Measurements from ENCODE around the gene PSMA8.
"Not testable (repeated sequence)": the region's sequence is repeated elsewhere in the genome, so short reads cannot be mapped to it uniquely, and the experiment has no call there.

The PSMA8 gene

GRCh38 chr18:26127786-26128185 is 5.9 kb upstream of the PSMA8 start:
- no peak for FAIRE-seq
- no peak for DNase-seq (ENCODE audit: insufficient read length, low spot score)

GRCh38 chr18:26128192-26128591 is 5.5 kb upstream of the PSMA8 start:
- FAIRE-seq; DNase-seq (ENCODE audit: insufficient read length, low spot score): not testable (repeated sequence)

More at GRCh38 chr18:26127786-26128185, 5.9 kb upstream of the PSMA8 start:
- TF ChIP-seq CTCF (IDR thresholded peaks at IDR 0.05; ENCODE audit: insufficient read depth, missing control alignments) = no peak

- DNase-seq (ENCODE audit: insufficient read length, low spot score) (no peak), FAIRE-seq (no peak)
- TF ChIP-seq CTCF (IDR thresholded peaks at IDR 0.05; ENCODE audit: insufficient read depth, missing control alignments) = no peak
These were observed 438 bp downstream of the PSMA8 start for GRCh38 chr18:26134107-26134506.

GRCh38 chr18:26135548-26135947 is 1.9 kb downstream of the PSMA8 start:
- FAIRE-seq = peak; percentile 48
- DNase-seq (ENCODE audit: insufficient read length, low spot score) = no peak
- TF ChIP-seq CTCF (IDR thresholded peaks at IDR 0.05; ENCODE audit: insufficient read depth, missing control alignments) = no peak

- no peak for FAIRE-seq
- TF ChIP-seq CTCF (IDR thresholded peaks at IDR 0.05; ENCODE audit: insufficient read depth, missing control alignments) = no peak
- DNase-seq (ENCODE audit: insufficient read length, low spot score) = no peak
These were observed 23.7 kb downstream of the PSMA8 start for GRCh38 chr18:26157326-26157725.

GRCh38 chr18:26159353-26159752 is 25.7 kb downstream of the PSMA8 start:
- DNase-seq (ENCODE audit: insufficient read length, low spot score) = no peak
- peak; percentile 25 for TF ChIP-seq CTCF (IDR thresholded peaks at IDR 0.05; ENCODE audit: insufficient read depth, missing control alignments)

GRCh38 chr18:26164571-26164970 is 30.9 kb downstream of the PSMA8 start:
- no peak for DNase-seq (ENCODE audit: insufficient read length, low spot score)
- FAIRE-seq = no peak
- TF ChIP-seq CTCF (IDR thresholded peaks at IDR 0.05; ENCODE audit: insufficient read depth, missing control alignments) = no peak

More at GRCh38 chr18:26159353-26159752, 25.7 kb downstream of the PSMA8 start:
- peak; percentile 53 for FAIRE-seq

GRCh38 chr18:26167592-26167991 is 33.9 kb downstream of the PSMA8 start:
- not testable (repeated sequence) for FAIRE-seq

More at GRCh38 chr18:26167592-26167991, 33.9 kb downstream of the PSMA8 start:
- not testable (repeated sequence) for DNase-seq (ENCODE audit: insufficient read length, low spot score)

Measured in D721Med (cell line).